GM21360 (cell line): ENCODE results near the gene MED20.

Experiments
- ATAC-seq: cut with Tn5 transposase; IDR thresholded peaks from one replicate; pipeline ENCODE4 v1.9.1; 2021; ENCODE audit warnings: mild to moderate bottlenecking, moderate library complexity; ENCODE audit not compliant: unreplicated experiment

Gene MED20

GRCh38 chr6:41941280-41942066 is 20.5 kb upstream of the MED20 start, which contains the start of gene CCND3:
CCND3 (minus strand) TSS chr6:41941808; CDS start chr6:41941649, 159 bp downstream.
- ATAC-seq, result peak; percentile 79

DNA sequence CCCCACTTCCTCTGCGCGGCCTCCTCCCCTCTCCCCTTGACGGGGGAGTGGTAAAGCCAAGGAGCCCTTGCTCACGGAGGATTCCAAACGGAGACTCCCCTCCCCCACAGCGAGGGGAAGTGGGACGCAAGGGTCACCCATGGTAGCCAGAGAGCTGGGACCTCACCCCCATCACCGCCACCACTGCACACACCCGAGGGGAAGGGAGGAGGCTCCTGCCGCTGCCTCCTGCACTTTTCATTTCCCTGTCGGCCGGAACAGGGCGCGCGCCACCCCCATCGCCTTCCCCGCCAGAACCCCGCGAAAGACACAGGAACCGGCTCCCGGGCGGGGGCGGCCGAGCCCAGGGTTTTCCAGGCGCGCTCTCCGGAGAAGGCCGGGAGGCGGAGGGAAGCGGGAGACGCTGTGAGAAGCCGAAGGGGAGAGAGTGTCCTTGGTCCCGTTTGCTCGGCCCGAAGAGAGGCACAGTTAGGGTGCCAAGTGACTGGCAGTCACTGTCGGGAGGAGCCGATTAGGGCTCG is 19.9 kb upstream of the MED20 start:
- ATAC-seq, result no peak

DNA sequence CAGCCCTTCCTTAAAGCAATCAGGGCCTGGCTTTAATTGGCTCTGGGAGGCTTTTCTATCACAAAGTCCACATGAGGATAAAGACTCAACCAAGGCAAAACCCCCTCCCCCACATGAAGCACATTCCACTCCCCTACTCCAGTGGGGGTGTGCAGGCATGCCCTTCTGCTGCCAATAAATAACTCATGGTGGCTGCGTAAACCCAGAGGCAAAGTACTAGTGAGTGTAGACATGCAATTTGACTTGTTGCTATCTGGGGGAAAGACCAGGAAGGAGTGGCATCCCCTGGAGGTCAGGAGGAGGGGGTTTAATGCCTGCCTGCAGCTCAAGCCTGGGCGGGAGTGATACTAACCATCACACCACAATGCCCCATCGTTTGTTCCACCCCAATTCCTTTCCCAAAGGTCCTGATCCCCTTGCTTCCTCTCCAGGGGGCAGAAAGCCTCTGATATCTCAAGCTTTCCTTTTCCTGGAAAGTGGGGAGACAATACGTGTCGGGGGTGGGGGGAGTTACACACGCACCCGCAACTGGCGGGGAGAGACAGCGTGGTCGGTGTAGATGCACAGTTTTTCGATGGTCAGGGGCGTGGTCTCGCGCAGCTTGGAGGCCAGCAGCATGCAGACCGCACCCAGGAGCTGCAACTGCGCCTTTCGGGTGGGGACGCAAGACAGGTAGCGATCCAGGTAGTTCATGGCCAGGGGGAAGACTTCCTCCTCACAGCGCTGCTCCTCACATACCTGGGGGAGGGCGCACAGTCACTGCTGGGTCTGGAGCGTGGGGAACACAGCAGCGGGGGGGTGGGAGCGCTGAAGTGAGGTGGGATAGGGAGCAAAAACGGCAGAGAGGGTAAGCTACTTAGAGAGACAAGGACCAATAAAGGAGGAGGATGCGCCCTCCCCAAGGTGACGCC is 19.2 kb upstream of the MED20 start:
- no peak for ATAC-seq

DNA sequence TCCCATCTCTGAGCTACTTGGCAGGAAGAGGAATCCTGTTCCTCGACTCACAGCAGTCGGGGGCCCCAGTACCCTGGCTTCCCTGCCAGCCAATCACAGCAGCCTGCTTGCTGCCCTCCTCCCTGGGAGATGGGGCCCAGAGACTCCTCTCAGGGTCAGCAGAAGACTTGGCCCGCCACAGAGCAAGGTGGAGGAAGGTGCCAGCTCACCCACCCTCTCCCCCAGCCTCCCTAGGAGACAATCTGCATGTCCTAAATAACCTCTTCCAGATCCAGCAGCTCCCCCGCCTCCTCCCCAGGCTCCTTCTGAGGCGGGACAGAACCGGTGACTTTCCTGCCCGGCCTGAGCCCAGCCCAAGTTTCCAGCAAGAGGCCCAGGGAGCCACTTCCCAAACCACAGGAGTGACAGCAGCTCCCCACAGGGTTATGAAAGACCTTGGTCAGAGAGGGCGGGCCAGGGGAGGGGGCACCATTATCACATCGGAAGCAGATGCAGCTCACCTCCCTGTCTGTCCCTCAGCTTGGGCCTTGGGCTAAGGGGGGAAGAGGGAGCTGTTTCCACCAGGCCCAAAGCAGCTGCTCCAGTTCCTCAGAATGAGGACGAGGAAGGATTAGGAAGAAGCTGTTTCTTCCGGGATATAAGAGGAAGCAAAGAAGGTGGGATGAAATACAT is 18.4 kb upstream of the MED20 start:
- ATAC-seq, result no peak

GRCh38 chr6:41938590-41939175 is 17.7 kb upstream of the MED20 start:
- no peak for ATAC-seq

- ATAC-seq, result no peak
Observed at GRCh38 chr6:41937861-41938574, 17.1 kb upstream of the MED20 start.

DNA sequence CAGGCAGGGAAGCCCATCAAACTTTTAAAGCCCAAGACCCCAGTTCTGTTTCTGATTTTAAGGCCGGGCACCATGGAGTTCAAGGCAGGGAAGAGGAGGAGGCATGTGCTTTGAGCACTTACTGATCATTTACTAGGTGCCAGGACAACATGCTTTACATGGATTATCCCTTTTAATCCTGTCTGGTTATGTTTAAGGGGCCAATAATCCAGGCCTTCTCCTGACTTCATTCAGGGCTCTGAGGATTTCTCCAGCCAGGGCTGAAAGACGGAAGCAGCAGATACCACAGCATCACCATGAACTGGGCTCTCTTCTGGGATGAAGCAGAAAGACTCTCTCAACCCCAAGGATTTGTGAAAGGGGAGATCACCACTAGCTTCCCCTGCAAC is 16.5 kb upstream of the MED20 start:
- ATAC-seq, result no peak

- no peak for ATAC-seq
Observed at GRCh38 chr6:41936073-41936837, 15.3 kb upstream of the MED20 start.

GRCh38 chr6:41935685-41936072 is 14.7 kb upstream of the MED20 start:
- no peak for ATAC-seq

DNA sequence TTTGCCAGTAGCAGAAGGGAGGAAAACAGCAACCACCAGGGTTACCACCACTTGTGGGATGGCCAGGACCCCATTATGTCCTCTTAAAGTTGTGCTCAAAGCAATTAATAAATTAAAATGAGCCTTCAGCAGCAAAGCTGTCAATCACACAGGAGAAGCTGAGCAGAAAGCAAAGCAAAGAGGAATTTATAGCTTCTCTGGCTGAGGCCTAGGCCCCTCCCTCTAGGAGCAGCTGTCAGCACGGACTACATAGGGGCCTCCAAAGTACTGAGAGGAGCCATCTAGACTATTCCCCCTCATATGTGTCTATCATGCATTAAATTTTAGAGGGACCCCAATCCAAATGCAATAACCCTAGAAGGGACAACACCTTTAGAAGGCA is 14.2 kb upstream of the MED20 start:
- ATAC-seq, result no peak

- no peak for ATAC-seq
Observed at GRCh38 chr6:41934278-41935192, 13.6 kb upstream of the MED20 start.

DNA sequence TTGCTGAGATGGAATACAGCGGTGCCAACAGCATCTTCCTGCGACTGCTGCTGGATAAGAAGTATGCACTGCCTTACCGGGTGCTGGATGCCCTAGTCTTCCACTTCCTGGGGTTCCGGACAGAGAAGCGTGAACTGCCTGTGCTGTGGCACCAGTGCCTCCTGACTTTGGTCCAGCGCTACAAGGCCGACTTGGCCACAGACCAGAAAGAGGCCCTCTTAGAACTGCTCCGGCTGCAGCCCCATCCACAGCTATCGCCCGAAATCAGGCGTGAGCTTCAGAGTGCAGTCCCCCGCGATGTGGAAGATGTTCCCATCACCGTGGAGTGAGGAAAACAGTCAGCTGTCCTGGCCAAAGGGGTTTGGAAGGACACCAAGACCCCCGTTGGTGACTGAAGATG is 11.4 kb upstream of the MED20 start:
- no peak for ATAC-seq

GRCh38 chr6:41931792-41932191 is 10.9 kb upstream of the MED20 start:
- ATAC-seq, result no peak

DNA sequence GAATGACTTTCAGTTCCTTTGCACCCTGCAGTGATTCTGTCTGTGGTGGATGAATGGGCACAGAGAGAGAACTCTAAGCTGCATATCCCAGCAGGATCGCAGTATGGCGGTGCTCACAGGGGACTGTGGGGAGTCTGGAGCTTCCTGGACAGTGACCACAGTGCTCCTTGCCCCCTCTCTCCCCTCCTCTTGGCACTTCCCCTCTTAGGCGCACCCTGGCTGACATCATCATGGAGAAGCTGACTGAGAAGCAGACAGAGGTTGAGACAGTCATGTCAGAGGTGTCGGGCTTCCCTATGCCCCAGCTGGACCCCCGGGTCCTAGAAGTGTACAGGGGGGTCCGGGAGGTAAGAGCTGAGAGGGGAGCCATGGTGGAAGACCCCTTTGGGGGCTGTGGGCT is 9.0 kb upstream of the MED20 start:
- no peak for ATAC-seq

- ATAC-seq, result no peak
Observed at GRCh38 chr6:41927253-41927652, 6.3 kb upstream of the MED20 start.

DNA sequence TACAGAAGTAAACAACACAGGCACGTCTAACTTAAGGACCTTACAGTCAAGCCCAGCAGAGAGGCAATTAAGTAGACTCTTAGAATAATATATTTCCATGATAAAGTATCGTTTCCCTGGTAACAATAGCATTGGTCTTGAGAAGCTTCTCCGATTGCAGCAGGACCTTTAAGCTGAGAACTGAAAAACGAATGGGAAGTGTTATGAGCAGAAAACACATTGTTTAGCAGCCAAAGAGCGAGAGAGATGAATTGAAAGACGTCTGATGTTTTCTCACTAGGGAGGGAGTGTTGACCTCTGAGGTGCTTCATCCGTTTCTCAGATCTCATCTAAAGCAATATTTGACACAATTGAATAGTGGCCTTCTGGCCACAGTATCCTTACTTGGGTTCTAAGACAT is 1.2 kb upstream of the MED20 start:
- no peak for ATAC-seq

DNA sequence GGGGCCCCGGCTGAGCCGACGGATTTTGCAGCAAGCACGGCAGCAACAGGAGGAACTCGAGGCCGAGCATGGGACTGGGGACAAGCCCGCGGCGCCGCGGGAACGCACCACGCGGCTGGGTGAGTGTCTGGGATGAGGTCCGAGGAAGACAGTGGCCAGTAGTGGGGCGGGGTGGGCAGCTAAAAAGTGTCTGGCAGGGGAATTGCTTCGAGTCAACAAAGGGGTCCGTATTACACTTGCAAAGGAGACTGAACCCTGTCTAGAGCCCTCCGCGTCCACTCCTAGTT is 716 bp upstream of the MED20 start:
- peak; percentile 13 for ATAC-seq

DNA sequence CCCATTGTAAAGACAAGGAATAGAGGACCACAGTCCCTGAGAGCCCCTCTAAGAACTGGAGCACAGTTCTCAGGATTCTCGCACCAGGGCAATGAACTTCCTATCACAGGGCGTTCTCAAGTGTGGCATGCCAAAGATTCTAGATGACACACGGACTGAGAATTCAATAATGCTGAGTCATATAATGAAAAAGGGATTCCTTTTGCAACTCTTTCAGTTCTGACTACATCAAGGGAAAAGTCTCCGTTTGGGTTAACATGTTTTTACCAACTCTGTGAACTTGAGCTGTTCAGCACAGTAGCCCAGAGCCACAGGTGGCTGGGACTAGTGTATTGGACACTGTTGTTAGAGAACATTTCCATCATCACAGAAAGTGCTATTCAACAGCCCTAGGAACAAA is 3.4 kb downstream of the MED20 start:
- ATAC-seq, result no peak
